HG03060 (cell line): ENCODE measurements around the gene DYRK1A.
A peak's percentile ranks its signal among the peaks of the same experiment; 100 is the strongest.

ENCODE experiments used
- ATAC-seq: cut with Tn5 transposase; IDR thresholded peaks from one replicate; pipeline ENCODE4 v1.9.1; 2021; ENCODE audit warnings: low read depth, moderate number of reproducible peaks; ENCODE audit not compliant: unreplicated experiment

DYRK1A gene

GRCh38 chr21:37364722-37365121, 1.9 kb upstream of the DYRK1A start:
- no peak for ATAC-seq

GRCh38 chr21:37365517-37366481, 774 bp upstream of the DYRK1A start:
- ATAC-seq, result peak; percentile 12

DNA sequence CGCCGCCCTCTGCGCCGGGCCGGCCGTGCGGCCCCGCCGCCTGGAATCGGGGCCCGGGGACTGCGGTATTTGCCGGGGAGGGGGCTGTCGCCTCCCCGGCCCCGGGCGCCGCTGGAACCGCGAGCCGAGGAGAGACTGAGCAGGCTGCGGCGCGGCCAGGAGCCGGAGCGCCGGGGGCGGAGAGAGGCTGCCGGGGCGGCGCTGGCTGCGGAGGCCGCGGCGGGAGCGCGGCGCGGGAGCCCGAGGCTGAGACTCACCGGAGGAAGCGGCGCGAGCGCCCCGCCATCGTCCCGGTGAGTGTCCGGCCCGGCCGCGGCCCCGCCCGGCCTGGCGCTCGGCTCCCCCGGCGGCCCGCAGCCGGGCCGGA, 746 bp downstream of the DYRK1A start:
- ATAC-seq, result no peak

DNA sequence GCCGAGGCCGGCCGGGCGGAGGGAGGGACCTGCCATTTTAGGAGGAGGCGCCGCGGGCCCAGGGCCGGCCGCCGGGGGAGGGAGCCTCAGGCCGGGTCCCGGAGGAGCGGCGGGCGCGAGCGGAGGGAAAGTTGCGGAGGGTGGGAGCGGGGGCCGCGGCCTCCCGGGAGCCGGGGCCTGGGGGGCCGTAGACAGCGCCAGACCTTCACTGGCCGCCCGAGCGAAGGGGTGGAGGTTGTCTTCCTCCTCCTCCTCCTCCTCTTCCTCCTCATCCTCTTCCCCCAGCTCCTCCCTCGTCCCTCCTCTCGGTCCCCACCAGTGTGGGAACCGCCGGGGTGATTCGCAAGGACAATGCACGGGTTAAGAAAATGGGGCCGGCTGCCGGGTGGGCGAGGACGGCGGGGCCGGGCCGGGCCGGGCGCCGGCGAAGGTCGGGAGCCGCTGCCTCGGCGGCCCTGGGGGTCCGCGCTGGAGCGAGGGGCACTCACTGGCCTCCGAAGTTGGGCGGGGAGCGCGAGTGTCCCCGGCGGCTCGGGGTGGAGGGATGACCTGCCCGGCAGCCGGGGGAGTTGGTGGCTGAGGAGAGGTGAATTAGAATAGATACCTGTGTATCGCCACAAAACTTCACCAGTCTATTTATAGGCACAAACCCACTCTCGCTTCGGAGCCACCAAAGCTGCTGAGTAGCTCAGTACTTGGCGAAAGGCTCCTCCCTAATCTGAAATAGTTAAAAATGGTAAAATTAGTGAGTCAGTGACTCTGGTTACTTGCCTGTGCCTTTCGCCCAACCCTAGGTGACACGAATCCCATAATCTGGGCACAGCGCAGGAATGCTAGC, 1.3 kb downstream of the DYRK1A start:
- no peak for ATAC-seq

GRCh38 chr21:37368541-37369279, 2.1 kb downstream of the DYRK1A start:
- ATAC-seq, result no peak

- ATAC-seq, result no peak
These were observed 2.8 kb downstream of the DYRK1A start for GRCh38 chr21:37369307-37369854.

DNA sequence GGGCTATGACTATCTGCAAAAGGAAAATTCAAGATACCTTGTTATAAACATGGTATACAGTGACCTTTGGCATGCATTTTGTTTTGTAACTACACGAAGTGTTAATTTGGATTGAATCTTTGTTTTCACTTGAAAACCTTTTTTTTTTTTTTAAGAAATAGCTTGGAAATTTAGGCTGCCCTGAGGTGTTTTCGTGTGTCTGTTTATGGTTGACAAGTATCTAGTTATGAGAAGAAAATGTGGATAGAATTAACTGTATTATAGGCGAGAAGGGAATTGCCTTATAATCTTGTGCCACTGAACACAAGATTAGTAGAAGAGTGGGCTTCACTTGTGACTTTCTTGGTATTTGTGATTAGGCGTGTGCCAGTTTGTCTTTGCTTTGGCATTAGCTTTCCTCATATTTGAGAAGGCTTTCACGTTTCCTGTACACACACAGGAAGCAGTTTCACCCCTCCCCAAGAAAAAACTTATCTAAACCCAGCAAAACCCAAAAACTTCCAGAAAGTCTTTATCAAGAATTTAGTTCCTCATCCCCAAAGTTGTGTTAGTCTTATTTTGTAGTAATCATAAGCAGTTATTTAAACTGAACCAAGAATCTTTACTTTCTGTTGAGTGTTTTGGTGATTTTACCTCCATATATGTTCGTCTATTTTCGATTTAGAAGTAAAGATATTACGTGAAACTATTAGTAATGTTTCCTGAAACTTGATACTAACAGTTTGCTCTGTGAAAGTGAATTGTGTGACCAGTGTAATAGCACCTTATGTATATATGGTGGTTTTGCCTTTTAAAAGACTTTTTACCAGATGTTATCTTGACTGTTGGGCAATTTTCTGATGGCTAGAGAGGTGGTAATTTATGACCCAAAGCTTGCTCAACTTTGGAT, 3.8 kb downstream of the DYRK1A start:
- ATAC-seq, result no peak

- ATAC-seq, result no peak
These were observed 4.4 kb downstream of the DYRK1A start for GRCh38 chr21:37371041-37371397.

- ATAC-seq, result no peak
These were observed 5.7 kb downstream of the DYRK1A start for GRCh38 chr21:37372127-37372731.

DNA sequence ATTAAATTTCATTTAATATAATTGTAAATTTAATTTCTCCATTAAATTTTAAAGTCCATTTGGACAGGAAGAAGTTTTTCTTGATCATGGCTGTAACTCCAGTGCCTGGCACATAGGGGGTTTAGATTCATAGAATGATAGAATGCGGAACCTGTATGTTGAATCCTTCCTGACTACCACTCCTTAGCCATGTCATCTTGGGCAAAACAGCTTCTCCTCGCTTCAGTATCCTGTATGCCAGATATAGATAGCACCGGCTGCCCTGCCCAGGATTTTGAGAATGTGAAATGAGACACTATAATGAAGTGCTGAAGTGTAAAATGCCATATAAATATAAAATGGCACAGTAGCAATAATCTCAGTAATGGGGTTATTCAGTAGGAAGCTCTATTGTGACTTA, 6.4 kb downstream of the DYRK1A start:
- ATAC-seq, result no peak

GRCh38 chr21:37373539-37373938, 7.0 kb downstream of the DYRK1A start:
- ATAC-seq, result no peak

- ATAC-seq, result no peak
These were observed 7.5 kb downstream of the DYRK1A start for GRCh38 chr21:37374027-37374426.

GRCh38 chr21:37375866-37376574, 9.4 kb downstream of the DYRK1A start:
- no peak for ATAC-seq

DNA sequence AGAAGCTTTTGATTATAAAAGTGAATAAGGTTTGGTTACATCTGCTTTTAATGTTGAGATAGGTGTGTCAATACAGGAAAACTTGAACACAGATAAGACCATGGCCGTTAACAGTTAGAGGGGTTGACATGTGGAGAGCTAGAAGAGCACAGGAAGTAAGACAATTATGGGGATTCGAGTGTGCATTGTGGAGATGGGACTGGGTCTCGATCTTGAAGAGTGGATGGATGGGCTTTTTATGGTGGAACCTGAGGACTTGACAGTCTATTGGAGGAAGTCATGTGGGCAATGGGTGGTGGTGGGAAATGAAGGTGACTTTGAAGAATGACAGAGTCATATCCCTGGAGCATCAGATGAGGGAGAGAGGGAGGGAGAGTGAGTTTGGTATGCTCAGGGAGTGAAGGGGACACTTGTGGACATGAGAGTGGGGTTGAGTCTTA, 12.1 kb downstream of the DYRK1A start:
- ATAC-seq, result no peak

- ATAC-seq, result no peak
These were observed 14.1 kb downstream of the DYRK1A start for GRCh38 chr21:37380349-37381323.

DNA sequence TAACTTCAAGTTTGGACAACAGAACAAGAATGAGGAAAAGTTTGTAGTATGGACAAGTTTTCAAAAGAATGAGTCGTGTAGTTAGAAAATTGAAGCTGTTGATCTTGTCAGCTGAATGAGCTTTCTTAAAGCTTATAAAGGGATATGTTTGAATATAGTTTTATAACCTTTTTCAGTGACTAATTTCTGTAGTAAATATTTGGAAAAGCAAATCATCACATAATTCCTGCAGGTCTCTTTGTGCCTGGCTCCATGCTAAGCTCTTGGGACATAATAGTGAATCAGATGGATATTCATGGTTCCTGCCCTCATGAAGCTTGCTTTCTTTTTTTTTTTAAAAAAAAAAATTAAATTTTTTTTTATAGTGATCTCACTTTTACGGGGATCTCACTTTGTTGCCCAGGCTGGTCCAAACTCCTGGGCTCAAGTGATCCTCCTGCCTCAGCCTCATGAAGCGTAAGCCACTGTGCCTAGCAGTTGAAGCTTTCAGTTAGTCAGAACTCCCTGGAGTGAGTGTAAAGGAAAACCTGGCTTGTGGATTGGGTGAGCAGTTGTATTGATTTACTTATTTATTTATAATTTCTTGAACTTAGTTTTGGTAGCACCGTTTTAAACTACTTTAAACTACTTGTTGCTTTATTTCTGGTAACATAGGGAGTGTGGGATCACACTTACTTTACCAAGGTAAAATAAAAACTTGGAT, 15.5 kb downstream of the DYRK1A start:
- no peak for ATAC-seq

GRCh38 chr21:37383086-37383485, 16.5 kb downstream of the DYRK1A start:
- no peak for ATAC-seq
